BE2C (cell line): Measurements from ENCODE around the gene ADAMTS3.

ENCODE experiments used
- DNase-seq: peaks from one replicate; pipeline ENCODE4 v3.0.0-alpha.2; 2020
- H3K27me3 ChIP-seq: fragments of 250-450 bp; sonication (Bioruptor Pico); 2 replicates; pipeline ENCODE4 v1.5.1; 2020; ENCODE audit warnings: mild to moderate bottlenecking
- H3K36me3 ChIP-seq: fragments of 250-450 bp; sonication (Bioruptor Pico); 2 replicates; pipeline ENCODE4 v1.5.1; 2020; ENCODE audit warnings: mild to moderate bottlenecking
- H3K4me1 ChIP-seq: fragments of 250-450 bp; sonication (Bioruptor Pico); 2 replicates; pipeline ENCODE4 v1.5.1; 2020
- H3K4me3 ChIP-seq: 2 replicates; pipeline ENCODE4 v1.5.1; 2011; ENCODE audit warnings: low read depth, low read length
- H3K9me3 ChIP-seq: fragments of 250-450 bp; sonication (Bioruptor Pico); 2 replicates; pipeline ENCODE4 v1.5.1; 2020
- TF ChIP-seq, protein P1 (sequence below): IDR thresholded peaks from 2 replicates; pipeline ENCODE4 v1.5.1; 2012; ENCODE audit warnings: mild to moderate bottlenecking, low read depth, low read length

The ADAMTS3 gene

DNA sequence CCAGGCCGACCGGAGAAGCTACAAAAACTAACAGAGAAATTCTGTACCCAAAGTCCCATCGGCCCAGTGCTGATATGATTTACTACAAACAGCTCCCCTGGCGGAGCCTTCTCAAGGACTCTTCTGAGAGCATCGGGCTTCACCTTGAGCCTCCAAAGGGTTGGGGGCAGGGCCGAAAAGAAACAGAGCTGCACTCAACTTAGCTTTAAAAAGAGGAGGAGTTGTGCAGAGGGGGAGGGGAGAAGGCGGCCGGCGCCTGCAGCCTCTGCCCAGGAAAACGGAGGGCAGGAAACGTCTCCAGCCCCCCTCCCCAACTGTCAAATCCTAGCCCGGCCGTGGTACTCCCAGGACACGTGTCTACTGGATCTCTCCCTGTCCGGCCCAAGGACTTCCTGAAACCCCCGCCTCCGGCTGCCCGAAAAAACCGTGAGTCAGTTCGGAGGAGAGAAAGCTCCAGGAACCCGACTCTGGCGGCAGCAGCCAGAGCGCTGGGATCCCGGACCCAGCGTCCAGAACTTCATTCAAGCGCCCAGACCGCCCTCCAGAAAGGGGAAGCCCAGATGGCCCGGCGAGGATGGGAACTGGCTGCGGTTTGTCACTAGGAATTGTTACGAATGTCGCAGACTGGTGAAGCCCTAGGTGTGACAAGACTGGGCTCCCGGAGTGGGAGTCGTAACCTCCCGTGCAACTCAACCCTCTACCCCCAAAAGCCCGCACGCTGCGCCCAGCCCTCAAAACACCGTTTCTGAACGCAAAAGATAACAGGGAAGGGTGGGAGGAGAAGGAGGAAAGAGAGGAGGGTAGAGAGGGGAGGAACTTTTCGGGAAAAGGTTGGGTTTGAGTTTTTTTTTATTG is 973 bp downstream of the ADAMTS3 start:
- Histone ChIP-seq H3K4me1 (peaks cover 6% of the 10 kb centered on the region), H3K4me3 (peak overlapping the region; percentile 88), H3K27me3 (no peaks in the 10 kb centered on the region), H3K36me3 (no peaks in the 10 kb centered on the region; the same call in 1 of the 2 replicates), H3K9me3 (no peaks in the 10 kb centered on the region)
- TF ChIP-seq, protein P1, sequence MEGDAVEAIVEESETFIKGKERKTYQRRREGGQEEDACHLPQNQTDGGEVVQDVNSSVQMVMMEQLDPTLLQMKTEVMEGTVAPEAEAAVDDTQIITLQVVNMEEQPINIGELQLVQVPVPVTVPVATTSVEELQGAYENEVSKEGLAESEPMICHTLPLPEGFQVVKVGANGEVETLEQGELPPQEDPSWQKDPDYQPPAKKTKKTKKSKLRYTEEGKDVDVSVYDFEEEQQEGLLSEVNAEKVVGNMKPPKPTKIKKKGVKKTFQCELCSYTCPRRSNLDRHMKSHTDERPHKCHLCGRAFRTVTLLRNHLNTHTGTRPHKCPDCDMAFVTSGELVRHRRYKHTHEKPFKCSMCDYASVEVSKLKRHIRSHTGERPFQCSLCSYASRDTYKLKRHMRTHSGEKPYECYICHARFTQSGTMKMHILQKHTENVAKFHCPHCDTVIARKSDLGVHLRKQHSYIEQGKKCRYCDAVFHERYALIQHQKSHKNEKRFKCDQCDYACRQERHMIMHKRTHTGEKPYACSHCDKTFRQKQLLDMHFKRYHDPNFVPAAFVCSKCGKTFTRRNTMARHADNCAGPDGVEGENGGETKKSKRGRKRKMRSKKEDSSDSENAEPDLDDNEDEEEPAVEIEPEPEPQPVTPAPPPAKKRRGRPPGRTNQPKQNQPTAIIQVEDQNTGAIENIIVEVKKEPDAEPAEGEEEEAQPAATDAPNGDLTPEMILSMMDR, result peak; percentile 54
- DNase-seq, result peak; percentile 79

DNA sequence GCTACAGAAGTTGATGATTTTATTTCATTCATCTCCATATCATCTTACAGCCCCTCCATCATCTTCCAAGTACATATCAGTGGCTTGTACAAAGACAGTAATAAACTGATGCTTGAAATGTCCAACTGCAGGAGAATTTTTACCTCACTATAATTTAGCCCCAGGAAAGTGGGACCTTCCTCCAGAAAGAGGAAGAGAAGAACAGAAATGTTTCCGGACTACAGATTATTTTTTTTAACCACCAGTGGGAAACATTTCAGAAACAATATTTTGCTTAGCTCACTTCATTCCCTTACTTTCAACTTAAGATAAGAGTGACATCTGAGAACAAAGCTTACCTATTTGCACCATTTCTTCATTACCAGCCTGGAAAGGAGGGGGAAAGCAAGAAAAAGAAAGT is 2.0 kb downstream of the ADAMTS3 start:
- TF ChIP-seq, protein P1, result no peak
- H3K27me3 ChIP-seq, result no peaks in the 10 kb centered on the region
- H3K4me1 ChIP-seq, result peaks cover 6% of the 10 kb centered on the region
- H3K9me3 ChIP-seq, result no peaks in the 10 kb centered on the region
- no peaks in the 10 kb centered on the region; the same call in 1 of the 2 replicates for H3K36me3 ChIP-seq
- no peak for DNase-seq
- H3K4me3 ChIP-seq, result peak overlapping the region; percentile 88

DNA sequence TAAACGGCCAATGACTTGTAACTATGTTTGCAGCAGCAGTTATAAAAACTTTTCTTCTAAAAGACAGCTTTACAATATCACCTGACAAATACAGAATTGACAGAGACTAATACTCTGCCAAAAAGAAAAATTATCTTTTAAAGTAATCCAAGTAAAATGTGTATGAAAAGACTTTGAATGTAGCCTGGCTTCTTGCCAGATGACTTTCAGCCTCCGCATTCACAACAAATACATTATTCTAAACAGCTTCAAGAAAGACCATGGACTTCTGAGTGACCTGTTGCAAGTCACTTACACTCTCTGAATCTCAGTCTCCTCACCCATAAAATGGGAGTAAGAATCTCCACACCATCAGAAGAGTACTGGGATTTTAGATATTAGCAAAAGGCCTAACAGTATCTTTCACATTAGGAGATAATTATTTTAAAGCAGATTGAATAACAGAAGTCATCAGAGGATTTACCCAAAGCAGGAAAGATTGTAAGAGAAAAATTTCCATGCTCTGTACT is 2.5 kb downstream of the ADAMTS3 start:
- H3K9me3 ChIP-seq, result no peaks in the 10 kb centered on the region

DNA sequence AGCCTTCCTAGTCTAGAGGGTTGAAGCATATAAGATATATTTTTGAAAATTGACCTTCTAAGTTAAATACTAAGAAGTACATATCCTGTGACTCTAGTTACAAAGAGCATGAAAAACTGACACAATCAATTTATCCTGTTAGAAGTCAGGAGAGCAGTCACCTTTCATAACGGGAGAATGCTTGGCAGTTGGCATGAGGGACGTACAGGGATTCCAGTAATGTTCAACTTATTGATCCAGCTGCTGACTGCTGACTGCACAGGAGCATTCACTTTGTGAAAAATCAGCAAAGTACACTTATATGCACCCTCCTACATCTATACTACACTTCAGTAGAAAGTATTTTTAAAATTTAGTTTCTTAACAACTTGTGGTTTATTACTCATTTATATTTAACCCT is 4.2 kb downstream of the ADAMTS3 start:
- TF ChIP-seq, protein P1, result no peak
- no peak for DNase-seq
- Histone ChIP-seq H3K4me3 (no peak overlapping the region), H3K9me3 (no peaks in the 10 kb centered on the region), H3K27me3 (no peaks in the 10 kb centered on the region), H3K4me1 (peaks cover 1% of the 10 kb centered on the region), H3K36me3 (peaks cover 6% of the 10 kb centered on the region)

More for the DNA sequence above, 2.5 kb downstream of the ADAMTS3 start:
- TF ChIP-seq, protein P1, result no peak
- Histone ChIP-seq H3K4me3 (peak overlapping the region; percentile 88), H3K36me3 (no peaks in the 10 kb centered on the region; the same call in 1 of the 2 replicates), H3K27me3 (no peaks in the 10 kb centered on the region), H3K4me1 (peaks cover 6% of the 10 kb centered on the region)
- DNase-seq, result no peak

DNA sequence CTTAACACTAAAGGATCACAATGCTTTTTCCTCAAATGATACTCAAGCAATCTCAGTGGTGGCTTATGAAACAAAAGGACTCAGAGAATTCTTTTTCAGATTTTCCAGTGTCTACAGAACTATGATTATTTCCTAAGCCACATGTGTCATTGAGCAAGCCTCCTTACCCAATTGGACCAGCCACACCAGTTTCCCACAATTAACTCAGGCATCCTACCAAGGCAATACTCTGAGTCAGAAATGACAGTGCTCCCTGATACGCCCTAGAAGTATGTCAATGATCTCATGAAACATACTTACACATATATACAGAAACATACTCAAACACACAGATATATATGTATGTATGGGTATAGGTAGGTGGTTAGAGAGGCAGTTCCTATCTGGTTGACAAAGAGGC is 4.8 kb downstream of the ADAMTS3 start:
- no peak for DNase-seq
- TF ChIP-seq, protein P1, result no peak
- H3K4me1 ChIP-seq, result no peaks in the 10 kb centered on the region; the same call in 1 of the 2 replicates

DNA sequence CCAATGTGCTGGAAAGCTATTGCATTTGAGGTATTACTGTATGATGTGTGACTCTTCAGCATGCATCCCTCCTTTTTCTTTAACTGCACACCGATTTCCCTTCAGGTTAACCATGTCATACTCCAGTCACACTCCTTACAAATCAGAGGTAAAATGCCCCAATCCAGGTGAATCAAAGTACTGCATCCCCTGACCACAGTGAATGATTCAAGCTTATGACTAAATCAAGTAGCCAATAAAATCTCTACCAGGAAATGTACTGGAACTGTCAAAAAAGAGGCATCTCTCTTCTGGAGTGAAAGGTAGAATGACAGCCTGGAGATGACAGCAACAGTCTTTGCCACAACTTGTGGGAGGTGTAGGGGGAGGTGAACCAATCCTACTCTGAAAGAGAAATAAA is 10.4 kb downstream of the ADAMTS3 start:
- DNase-seq, result no peak
- TF ChIP-seq, protein P1, result no peak
- H3K4me1 ChIP-seq, result no peaks in the 10 kb centered on the region; the same call in 1 of the 2 replicates
- peaks cover 13% of the 10 kb centered on the region for H3K36me3 ChIP-seq
- H3K9me3 ChIP-seq, result no peaks in the 10 kb centered on the region
- H3K4me3 ChIP-seq, result no peak overlapping the region
- no peaks in the 10 kb centered on the region for H3K27me3 ChIP-seq

More for the DNA sequence above, 4.8 kb downstream of the ADAMTS3 start:
- Histone ChIP-seq H3K27me3 (no peaks in the 10 kb centered on the region), H3K36me3 (peaks cover 6% of the 10 kb centered on the region), H3K9me3 (no peaks in the 10 kb centered on the region), H3K4me3 (no peak overlapping the region)
